NCI-H2107 (cell line): ENCODE data around the gene MAGEA4.
"Not testable (repeated sequence)": the region's sequence is repeated elsewhere in the genome, so short reads cannot be mapped to it uniquely, and the experiment has no call there.

ENCODE experiments used
- DNase-seq: peaks from one replicate; lab custom pipeline; 2025; lab: John Stamatoyannopoulos, UW

MAGEA4 gene, protein sequence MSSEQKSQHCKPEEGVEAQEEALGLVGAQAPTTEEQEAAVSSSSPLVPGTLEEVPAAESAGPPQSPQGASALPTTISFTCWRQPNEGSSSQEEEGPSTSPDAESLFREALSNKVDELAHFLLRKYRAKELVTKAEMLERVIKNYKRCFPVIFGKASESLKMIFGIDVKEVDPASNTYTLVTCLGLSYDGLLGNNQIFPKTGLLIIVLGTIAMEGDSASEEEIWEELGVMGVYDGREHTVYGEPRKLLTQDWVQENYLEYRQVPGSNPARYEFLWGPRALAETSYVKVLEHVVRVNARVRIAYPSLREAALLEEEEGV

DNA sequence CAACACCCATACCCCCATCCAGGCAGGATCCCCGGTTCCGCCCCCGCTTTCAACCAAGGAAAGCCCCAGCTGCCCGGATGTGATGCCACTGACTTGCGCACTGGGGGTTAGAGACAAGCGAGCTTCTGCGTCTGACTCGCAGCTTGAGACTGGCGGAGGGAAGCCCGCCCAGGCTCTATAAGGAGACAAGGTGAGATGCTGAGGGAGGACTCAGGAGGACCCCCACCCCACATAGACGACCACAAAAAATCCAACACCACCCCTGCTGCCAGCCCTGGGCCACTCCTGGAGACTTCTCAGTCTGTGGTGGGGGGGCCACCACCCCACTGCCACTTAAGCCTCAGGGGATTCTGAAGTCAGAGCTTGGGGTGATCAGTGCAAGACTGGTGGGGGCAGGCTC lies at the start of gene MAGEA4:
Gene MAGEA4 (plus strand): TSS at position 110 of the 400 bp plus-strand sequence. CDS start 10,776 bp downstream, outside the sequence.
- DNase-seq = no peak

DNA sequence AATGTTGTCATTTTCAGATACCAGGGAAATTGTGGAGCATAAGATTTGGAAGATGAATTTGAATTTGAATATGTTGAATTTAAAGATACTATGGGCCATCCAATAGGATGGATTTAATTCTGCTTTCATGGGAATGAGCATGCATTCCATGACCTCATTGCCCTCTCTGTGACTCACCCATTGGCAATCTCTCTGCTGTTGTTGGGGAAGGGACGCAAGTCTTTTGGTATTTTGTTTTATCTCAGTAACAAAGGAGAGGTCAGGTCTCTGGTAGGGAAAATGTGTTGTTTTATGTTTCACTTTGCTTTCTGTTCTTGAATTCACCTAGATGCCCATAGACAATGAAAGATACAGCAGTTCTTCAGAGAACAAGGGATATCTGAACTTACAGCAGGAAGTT lies 42.1 kb upstream of the MAGEA4 start:
- DNase-seq = no peak

DNA sequence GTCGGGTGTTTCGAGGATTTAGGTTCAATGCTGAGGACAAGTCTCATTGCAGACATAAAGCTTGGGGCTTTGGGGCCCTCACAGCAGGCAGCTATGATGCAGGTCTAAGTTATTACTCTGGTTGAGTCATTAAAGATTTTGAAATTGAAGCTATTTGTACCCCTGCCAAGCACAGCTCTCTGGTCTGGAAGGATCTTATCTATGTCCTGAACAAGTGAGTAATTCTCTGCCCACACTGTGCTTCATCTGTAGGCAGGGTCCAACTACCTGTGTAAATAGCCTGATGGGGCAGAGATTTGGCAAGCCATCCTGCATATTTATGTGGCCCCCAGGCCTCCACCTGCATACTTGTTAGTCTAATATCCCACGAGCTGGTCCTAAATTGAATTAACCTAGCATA lies 41.4 kb upstream of the MAGEA4 start:
- no peak for DNase-seq

DNA sequence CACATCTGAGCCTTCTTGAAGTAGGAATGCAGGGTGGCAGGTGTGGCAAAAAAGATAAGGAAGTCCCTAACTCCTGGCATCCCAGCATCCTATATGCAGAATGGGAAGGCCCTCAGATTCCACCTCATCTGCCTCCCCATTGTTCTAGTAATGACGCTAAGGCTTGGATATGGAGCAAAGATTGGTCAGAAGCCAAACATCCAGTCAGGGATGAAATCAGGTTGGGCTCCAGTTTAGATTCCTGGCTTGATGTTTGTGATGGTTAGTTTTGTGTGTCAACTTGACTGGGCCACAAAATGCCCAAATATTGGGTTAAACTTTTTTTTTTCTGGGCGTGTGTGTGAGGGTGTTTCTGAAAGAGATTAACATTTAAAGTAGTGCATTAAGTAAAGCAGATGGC lies 39.6 kb upstream of the MAGEA4 start:
- no peak for DNase-seq

DNA sequence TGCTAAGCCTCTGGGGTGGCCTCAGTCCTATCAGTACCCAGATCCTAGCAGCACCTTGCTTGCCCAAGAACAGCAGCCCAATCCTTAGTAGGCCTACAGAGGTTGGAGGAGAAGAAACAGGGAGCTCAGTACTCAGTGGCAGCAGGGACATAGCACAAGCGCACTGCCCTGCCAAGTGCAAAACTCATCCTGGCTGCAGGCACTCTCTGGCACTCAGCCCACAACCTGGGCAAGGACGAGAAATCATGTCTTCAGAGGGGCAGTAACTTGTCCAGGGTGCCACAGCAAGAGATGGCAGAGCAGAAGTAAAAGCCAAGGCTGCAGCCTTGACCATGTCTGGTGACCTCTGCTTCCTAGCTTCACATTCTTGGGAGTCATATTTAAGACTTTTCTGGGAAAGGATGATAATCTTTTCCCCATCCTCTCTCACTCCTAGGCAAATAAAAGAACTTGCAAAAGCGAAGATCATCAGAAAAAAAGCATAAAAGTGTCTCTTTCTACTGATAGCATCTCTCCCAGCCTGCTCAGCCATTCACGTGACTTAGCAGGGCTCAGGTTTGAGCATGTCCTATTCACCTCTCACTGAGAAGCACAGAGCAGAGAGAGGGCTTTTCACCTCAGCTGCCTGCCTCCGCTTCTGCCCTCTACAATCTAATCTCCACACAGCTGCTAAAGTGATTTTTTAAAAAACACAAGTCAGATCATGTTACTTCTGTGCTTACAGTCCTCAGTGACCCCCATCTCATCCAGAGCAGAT lies 37.2 kb upstream of the MAGEA4 start:
- DNase-seq = no peak

DNA sequence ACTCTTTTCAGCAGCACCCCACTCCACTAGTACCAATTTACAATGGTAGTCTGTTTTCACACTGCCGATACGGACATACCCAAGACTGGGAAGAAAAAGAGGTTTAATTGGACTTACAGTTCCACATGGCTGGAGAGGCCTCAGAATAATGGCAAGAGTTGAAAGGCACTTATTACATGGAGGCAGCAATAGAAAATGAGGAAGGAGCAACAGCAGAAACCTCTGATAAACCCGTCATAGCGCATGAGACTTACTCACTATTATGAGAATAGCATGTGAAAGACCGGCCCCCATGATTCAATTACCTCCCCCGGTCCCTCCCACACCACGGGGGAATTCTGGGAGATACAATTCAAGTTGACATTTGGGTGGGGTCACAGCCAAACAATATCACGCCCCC lies 34.1 kb upstream of the MAGEA4 start:
- DNase-seq = no peak

DNA sequence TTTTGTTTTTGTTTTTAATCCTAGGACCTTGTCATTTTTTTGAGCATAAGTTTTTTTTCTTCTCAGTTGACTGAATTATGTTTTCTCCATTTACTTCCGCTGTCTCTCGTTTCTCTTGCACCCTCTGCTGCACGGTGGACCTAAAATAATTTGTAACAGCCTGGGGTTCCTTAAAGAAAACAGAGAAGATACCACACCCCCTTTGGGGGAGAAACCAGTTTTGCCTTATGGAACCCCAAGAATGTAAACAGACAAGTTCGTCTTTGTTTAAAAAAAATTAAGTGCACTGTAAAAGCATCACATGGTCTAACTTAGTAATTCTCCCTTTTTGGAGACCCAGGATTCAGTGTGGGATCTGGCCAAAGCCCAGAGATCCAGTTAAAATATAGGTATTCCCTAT lies 32.8 kb upstream of the MAGEA4 start:
- no peak for DNase-seq

DNA sequence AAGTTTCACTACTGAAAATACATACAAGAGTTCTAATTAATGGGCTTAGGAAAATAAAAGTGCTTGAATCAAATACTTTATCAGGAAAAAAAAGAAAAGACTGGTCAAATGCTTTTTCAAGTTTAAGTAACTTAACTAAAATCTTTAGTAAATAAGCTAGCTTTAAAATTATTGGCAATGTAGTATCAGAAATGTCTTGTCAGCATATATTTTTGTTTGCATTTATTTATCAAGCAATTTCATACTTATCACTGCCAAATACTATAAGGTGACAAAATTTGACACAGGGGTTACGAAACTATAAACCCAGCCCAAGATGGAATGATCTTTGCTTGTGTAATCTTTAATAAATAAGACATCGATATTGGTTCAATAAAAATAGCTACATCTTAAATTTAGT lies 31.8 kb upstream of the MAGEA4 start:
- DNase-seq = no peak

DNA sequence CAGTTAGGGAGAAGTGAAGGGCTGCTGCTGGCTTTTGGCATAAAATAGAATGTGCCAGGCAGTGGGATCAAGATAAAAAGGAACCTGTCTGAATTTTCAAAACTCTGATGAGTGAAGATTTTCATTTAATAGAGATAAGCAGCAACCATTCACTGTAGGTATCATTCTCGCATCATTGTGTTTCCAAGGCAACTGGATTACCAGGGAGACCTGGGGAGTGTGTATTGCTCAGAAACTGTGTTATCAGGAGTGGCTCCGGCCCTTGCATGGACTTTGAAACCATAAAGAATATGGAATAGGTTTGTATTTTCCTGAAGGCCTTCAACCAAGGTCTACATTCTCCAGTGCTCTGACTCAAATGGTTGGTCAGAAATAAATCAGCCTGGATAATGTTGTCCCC lies 23.3 kb upstream of the MAGEA4 start:
- DNase-seq = no peak

DNA sequence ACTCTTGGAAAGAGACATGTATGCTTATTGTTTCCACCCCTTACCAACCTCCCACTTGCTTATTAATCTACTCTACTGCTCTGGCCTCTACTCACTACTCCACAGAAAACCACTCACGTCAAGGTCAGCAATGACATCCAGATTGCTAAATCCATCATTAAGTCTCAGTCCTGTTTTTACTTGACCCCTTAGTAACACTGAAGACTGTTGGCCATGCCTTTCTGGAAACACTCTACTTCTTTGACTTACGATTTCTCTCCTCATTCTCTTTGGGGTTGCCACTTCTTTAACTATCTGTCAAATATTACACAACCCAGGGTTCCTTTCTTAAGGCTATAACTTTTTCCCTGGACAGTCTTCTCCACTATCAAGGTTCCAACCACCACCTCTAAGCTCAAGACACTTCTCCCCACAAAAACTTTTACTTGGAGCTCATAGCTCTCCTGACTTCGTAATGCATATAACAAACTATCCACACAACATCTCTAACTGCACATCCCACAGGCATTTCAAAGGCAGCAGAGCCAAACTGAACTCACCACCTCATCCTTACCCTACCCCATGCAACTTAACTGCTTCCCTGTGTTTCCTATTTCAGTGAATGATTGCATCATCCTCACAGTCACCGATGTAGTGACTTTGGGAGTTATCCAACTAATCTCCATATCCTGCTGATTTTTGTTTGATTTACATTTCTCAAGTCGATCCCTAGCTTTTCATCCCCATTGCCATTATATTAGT lies 15.8 kb upstream of the MAGEA4 start:
- DNase-seq = no peak

DNA sequence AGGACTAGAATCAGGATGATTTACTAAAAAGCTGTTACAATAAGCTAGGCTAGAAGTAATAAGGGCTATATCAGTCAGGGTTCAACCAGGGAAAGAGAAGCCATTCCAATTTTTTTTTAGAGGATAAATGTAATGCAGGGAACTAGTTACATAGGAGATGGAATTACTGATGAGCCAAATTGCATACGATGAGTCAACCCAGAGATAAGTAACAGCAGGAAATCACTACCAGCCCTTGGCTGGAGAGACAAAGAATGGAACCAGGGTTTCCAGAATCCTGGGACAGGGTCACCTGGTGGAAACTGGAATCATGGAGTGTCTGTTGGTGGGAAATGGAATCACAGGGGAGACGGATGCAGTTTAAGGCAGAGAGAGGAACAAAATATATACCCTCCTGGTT lies 13.1 kb upstream of the MAGEA4 start:
- no peak for DNase-seq

DNA sequence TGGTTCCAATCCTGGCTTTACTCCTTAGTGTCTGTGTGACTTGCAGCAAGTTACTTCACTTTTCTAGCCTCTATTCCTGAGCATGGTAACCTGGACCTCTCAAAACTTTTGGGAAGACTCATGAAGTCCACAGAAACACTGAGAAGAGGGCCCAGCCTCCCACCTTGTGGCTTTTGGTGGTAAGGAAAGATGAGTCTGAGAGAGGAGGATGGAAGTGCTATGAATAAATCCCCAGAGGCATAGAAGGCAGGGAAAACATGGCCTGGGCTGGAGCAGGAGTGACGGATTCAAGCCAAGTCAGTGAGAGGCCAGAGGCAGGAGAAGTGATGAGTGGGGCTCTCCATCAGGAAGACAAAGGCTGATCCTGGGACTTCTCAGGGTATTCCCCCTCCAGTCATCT lies 10.9 kb upstream of the MAGEA4 start:
- DNase-seq = no peak

DNA sequence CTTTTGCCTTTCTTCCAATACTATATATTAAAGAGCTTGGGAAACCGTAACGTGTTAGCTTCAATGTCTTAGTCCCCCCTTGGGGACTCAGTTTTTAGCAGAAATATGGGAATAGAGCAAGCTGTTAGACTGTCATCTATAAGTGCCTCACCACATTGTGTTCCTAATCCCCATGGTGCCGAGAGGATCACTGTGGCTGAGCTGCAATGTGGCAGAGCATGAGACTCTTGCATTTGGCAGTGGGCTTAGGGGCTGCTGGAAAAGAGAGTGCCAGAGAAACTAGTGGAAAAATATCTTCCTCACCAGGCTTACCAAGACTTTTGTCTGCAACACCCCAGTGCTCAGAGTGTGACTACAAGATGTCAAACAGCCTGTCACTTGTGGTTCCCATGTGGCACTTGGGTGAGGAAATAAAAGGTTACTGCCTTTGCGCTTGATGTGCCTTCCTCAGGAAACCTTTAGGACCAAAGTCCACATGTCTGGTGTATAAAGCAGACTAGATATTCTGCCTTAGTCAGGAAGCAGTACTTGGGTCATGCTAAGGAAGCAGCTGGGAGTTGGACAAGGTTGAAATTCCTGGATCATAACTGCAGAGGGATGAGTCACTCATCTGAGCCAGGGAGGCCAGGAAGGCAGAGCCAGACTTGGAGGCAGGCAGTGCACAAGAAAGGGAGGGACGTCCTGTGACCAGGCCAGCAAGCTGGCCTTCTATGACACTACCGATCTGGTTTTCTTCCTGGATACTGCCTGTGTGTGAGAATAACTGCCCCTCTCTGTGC lies 9.7 kb upstream of the MAGEA4 start:
- DNase-seq = no peak

DNA sequence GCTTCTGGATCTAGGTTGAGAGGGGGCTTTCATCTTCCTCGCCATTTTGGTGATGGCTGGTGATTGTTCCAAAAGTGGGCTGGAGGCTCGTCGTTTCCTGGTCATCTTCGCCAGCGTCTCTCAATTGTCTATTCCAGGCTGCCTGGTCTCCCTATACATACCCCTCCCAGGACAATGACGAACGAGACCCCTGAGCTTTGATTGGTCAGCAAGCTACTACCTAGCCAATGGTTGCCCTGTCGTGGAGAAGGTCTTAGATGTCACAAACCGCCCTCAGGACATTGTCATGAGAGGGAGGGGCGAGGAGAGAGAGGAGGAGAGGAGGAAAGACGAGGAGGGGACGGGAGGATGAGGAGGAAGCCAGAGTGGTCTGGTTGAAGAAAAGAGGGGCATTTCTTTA lies 7.7 kb upstream of the MAGEA4 start:
- no peak for DNase-seq

DNA sequence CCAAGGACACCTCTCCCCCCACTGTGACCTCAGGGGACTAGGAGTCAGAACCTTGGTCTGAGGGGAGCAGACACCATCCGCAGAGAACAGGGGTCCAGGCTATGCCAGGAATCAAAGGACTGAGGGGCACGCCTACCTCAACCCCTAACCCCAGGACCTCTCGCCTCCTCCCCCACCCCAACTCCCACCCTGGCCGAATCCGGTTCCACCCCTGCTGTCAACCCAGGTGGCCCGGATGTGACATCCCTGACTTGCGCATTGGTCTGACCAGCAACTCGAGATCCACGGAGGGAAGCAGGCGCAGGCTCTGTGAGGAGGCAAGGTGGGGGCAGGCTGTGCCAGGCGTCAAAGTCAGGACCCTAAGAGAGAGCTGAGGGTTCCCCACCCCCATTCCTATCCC lies 468 bp upstream of the MAGEA4 start:
- DNase-seq = no peak

DNA sequence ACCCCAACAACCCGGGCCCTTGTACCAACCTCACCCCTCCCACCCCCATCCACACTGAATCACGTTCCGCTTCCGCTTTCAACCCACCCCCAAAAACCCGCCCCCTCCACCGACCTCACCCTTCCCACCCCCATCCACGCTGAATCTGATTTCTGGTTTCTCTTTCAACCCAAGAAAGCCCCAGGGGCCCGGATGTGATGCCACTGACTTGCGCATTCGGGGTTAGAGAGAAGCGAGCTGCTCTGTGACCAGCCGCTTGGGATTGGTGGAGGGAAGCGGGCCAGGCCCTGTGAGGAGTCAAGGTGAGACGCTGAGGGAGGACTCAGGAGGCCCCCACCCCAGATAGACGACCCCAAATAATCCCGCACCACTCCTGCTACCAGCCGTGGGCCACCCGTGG lies 6.0 kb downstream of the MAGEA4 start:
- not testable (repeated sequence) for DNase-seq

DNA sequence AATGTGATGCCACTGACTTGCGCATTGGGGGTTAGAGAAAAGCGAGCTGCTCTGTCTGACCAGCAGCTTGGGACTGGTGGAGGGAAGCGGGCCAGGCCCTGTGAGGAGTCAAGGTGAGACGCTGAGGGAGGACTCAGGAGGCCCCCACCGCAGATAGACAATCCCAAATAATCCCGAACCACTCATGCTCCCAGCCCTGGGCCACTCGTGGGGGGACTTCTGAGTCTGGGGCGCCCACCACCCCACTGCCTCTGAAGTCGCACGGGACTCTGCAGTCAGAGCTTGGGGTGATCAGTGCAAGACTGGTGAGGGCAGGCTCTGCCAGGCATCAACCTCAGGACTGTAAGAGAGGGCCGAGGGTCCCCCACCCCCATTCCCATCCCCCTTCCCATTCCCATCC lies 6.9 kb downstream of the MAGEA4 start:
- DNase-seq = no peak

DNA sequence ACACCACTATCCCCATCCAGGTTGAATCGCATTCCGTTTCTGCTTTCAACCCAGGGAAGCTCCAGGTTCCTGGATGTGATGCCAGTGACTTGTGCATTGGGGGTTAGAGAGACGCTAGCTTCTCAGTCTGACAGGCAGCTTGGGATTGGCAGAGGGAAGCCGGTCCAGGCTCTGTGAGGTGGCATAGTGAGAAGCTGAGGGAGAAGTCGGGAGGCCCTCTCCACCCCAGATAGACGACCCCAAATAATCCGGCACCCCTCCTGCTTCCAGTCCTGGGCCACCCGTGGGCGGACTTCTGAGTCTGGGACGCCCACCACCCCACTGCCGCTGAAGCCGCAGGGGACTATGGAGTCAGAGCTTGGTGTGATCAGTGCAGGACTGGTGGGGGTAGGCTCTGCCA lies 7.4 kb downstream of the MAGEA4 start:
- no peak for DNase-seq

DNA sequence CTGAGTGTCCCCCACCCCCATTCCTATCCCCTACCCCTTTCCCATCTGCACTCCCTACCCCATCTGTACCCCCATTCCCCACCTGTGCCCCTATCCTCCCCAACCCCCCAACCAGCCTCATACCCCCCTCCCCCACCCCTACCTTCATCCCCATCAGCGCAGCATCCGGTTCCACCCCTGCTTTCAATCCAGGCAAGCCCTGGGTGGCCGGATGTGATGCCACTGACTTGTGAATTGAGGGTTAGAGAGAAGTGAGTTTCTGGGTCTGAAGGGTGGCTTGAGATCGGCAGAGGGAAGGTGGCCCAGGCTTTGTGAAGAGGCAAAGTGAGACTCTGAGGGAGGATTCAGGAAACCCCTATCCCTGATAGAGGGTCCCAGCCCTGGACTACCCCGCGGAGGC lies 7.8 kb downstream of the MAGEA4 start:
- DNase-seq = no peak

DNA sequence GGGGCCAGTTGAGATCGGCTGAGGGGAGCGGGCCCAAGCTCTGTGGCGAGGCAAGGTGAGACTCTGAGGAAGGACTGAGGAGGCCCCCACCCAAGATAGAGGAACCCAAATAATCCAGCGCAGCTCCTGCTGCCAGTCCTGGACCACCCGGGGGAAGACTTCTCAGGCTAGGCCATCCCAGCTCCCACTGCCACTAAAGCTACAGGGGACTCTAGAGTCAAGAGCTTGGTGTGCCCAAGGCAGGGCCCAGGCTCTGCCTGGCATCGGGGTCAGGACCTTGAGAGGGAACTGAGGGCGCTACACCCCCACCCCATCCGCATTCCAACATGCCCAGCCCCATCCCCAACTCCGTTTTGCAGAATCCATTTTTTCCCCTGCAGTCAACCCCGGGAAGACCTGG lies 8.6 kb downstream of the MAGEA4 start:
- DNase-seq = no peak

DNA sequence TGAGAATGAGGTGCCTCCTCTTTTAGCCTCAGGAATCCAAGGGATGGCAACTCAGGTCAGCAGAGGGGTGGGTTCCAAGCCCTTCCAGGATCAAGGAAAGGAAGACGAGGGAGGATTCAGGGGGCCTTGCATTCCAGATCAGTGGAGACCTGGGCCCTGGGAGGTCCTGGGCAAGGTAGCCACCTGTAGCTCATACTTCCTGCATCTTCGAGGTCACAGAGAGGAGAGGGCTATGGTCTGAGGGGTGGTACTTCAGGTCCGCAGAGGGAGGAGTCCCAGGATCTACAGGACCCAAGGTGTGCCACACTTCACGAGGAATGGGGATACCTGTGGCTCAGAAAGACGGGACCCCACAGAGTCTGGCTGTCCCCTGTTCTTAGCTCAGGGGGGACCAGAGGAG lies 9.2 kb downstream of the MAGEA4 start:
- DNase-seq = no peak

DNA sequence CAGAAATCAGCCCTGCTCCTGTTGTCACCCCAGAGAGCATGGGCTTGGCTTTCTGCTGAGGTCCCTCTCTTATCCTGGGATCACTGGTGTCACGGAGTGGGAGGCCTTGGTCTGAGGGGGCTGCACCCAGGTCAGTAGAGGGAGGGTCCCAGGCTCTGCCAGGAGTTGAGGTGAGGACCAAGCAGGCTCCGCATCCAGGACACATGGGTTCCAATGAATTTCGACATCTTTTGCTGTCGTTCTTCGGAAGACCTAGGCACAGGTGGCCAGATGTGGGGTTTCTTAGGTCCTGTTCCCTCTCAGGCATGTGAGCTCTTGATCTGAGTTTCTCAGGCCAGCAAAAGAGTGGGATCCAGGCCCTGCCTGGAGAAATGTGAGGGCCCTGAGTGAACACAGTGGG lies 10.0 kb downstream of the MAGEA4 start:
- DNase-seq = no peak
